ENCODE measurements around the gene ACTR1A.

DNA sequence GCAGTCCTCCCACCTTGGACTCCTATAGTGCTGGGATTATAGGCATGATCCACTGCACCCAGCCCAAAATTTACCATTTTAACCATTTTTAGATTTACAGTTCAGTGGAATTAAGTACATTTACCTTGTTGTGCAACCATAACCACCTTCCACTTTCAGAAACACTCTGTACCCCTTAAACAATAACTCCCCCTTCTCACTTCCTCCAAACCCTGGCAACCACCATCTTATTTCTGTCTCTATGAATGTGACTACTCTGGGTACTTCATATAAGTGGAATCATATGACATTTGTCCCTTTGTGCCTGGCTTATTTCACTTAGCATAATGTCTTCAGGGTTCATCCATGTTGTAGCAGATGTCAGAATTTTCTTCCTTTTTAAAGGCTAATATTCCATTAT is 34.9 kb upstream of the ACTR1A start:
- TF ChIP-seq, protein P1, sequence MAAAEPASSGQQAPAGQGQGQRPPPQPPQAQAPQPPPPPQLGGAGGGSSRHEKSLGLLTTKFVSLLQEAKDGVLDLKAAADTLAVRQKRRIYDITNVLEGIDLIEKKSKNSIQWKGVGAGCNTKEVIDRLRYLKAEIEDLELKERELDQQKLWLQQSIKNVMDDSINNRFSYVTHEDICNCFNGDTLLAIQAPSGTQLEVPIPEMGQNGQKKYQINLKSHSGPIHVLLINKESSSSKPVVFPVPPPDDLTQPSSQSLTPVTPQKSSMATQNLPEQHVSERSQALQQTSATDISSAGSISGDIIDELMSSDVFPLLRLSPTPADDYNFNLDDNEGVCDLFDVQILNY (CRISPR knock-in tag; IDR thresholded peaks at IDR 0.05): no peak
- no peak for TF ChIP-seq FOS (IDR thresholded peaks at IDR 0.05; ENCODE audit: extremely low read depth, insufficient read length)
- TF ChIP-seq, protein P2, sequence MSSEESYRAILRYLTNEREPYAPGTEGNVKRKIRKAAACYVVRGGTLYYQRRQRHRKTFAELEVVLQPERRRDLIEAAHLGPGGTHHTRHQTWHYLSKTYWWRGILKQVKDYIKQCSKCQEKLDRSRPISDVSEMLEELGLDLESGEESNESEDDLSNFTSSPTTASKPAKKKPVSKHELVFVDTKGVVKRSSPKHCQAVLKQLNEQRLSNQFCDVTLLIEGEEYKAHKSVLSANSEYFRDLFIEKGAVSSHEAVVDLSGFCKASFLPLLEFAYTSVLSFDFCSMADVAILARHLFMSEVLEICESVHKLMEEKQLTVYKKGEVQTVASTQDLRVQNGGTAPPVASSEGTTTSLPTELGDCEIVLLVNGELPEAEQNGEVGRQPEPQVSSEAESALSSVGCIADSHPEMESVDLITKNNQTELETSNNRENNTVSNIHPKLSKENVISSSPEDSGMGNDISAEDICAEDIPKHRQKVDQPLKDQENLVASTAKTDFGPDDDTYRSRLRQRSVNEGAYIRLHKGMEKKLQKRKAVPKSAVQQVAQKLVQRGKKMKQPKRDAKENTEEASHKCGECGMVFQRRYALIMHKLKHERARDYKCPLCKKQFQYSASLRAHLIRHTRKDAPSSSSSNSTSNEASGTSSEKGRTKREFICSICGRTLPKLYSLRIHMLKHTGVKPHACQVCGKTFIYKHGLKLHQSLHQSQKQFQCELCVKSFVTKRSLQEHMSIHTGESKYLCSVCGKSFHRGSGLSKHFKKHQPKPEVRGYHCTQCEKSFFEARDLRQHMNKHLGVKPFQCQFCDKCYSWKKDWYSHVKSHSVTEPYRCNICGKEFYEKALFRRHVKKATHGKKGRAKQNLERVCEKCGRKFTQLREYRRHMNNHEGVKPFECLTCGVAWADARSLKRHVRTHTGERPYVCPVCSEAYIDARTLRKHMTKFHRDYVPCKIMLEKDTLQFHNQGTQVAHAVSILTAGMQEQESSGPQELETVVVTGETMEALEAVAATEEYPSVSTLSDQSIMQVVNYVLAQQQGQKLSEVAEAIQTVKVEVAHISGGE (CRISPR knock-in tag; IDR thresholded peaks at IDR 0.05): no peak
- TF ChIP-seq BHLHE40 (IDR thresholded peaks at IDR 0.05; ENCODE audit: low read length): no peak
- no peak for TF ChIP-seq TEAD4 (IDR thresholded peaks at IDR 0.05; ENCODE audit: low read length)
- TF ChIP-seq TEAD4 (CRISPR knock-in tag; IDR thresholded peaks at IDR 0.05; ENCODE audit: borderline replicate concordance): no peak
- no peak for TF ChIP-seq SP2 (IDR thresholded peaks at IDR 0.05; ENCODE audit: extremely low read depth, low read depth, low read length, poor library complexity, severe bottlenecking)
- TF ChIP-seq TBP (optimal IDR thresholded peaks at IDR 0.05; ENCODE audit: low read depth, low read length): no peak
- TF ChIP-seq, protein P3, sequence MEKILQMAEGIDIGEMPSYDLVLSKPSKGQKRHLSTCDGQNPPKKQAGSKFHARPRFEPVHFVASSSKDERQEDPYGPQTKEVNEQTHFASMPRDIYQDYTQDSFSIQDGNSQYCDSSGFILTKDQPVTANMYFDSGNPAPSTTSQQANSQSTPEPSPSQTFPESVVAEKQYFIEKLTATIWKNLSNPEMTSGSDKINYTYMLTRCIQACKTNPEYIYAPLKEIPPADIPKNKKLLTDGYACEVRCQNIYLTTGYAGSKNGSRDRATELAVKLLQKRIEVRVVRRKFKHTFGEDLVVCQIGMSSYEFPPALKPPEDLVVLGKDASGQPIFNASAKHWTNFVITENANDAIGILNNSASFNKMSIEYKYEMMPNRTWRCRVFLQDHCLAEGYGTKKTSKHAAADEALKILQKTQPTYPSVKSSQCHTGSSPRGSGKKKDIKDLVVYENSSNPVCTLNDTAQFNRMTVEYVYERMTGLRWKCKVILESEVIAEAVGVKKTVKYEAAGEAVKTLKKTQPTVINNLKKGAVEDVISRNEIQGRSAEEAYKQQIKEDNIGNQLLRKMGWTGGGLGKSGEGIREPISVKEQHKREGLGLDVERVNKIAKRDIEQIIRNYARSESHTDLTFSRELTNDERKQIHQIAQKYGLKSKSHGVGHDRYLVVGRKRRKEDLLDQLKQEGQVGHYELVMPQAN (IDR thresholded peaks at IDR 0.05; ENCODE audit: borderline replicate concordance): no peak
- TF ChIP-seq, protein P4, sequence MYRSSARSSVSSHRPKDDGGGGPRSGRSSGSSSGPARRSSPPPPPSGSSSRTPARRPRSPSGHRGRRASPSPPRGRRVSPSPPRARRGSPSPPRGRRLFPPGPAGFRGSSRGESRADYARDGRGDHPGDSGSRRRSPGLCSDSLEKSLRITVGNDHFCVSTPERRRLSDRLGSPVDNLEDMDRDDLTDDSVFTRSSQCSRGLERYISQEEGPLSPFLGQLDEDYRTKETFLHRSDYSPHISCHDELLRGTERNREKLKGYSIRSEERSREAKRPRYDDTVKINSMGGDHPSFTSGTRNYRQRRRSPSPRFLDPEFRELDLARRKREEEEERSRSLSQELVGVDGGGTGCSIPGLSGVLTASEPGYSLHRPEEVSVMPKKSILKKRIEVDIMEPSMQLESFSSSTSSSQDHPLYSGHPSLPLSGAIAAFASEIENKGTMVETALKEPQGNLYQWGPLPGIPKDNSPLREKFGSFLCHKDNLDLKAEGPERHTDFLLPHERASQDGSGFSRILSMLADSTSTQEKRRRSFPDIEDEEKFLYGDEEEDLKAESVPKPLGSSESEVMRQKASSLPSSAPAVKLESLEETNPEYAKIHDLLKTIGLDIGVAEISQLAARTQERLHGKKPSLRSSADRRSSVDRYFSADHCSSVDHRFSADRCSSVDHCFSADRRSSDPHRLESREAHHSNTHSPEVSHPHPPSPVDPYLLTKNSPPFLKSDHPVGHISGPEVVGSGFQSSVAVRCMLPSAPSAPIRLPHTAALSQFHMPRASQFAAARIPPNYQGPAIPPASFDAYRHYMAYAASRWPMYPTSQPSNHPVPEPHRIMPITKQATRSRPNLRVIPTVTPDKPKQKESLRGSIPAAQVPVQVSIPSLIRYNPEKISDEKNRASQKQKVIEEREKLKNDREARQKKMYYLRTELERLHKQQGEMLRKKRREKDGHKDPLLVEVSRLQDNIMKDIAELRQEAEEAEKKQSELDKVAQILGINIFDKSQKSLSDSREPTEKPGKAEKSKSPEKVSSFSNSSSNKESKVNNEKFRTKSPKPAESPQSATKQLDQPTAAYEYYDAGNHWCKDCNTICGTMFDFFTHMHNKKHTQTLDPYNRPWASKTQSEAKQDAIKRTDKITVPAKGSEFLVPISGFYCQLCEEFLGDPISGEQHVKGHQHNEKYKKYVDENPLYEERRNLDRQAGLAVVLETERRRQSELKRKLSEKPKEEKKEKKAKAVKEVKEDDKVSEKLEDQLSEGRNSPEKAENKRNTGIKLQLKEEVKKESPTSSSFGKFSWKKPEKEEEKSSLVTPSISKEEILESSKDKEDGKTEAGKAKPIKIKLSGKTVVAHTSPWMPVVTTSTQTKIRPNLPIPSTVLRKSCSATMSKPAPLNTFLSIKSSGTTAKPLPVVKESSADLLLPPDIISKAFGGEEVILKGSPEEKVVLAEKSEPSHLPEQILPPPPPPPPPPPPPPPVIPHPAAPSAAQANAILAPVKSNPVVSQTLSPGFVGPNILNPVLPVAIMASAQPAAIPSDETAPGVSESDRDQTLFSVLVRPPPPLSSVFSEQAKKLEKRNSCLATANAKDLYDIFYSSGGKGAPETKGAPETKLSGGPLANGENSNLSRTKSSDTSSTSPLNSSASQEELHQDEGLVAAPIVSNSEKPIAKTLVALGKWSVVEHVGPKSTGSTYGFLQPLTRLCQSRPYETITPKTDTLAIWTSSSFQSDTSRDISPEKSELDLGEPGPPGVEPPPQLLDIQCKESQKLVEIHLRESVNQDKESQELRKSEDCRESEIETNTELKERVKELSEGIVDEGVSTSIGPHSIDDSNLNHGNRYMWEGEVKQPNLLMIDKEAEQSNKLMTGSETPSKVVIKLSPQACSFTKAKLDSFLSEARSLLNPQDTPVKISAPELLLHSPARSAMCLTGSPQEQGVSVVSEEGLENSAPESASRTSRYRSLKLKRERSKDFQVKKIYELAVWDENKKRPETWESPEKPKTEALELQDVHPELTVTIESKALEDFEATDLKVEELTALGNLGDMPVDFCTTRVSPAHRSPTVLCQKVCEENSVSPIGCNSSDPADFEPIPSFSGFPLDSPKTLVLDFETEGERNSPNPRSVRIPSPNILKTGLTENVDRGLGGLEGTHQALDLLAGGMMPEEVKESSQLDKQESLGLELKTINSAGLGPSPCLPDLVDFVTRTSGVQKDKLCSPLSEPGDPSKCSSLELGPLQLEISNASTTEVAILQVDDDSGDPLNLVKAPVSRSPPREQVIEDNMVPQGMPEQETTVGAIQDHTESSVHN (IDR thresholded peaks at IDR 0.05; ENCODE audit: borderline replicate concordance in 1 of 2, low read depth in 1 of 2): no peak
